Subcutaneous abdominal adipose tissue (tissue), 5 donors: ENCODE results near the gene KCNMA1.

Experiments
- H3K27ac ChIP-seq: one replicate; pipeline ENCODE4 v1.7.0; 2013; ENCODE audit warnings: low read depth, mild to moderate bottlenecking, inconsistent platforms, low read length, moderate library complexity
- H3K27me3 ChIP-seq, 5 donors: one replicate each; pipeline ENCODE4 v1.7.0; 2013; ENCODE audit warnings: low read length in 5 of 5, inconsistent platforms in 1 of 5; ENCODE audit not compliant: control insufficient read depth in 5 of 5, insufficient read depth in 4 of 5
- H3K36me3 ChIP-seq, 5 donors: one replicate each; pipeline ENCODE4 v1.7.0; 2013; ENCODE audit warnings: low read length in 5 of 5; ENCODE audit not compliant: control insufficient read depth in 5 of 5, insufficient read depth in 5 of 5
- H3K4me1 ChIP-seq, 5 donors: one replicate each; pipeline ENCODE4 v1.7.0; 2013; ENCODE audit warnings: low read length in 5 of 5, mild to moderate bottlenecking in 3 of 5, moderate library complexity in 1 of 5; ENCODE audit not compliant: control insufficient read depth in 5 of 5, insufficient read depth in 5 of 5
- H3K4me3 ChIP-seq, 5 donors: one replicate each; pipeline ENCODE4 v1.7.0; 2013; ENCODE audit warnings: low read length in 5 of 5, low read depth in 1 of 5
- H3K9ac ChIP-seq, 5 donors: one replicate each; pipeline ENCODE4 v1.7.0; 2013; ENCODE audit warnings: low read length in 5 of 5, mild to moderate bottlenecking in 4 of 5, moderate library complexity in 3 of 5
- H3K9me3 ChIP-seq, 5 donors: one replicate each; pipeline ENCODE4 v1.7.0; 2013; ENCODE audit warnings: low read length in 5 of 5; ENCODE audit not compliant: control insufficient read depth in 5 of 5
- donor health status: healthy.
- donor health status: healthy.
- donor health status: healthy.
- donor health status: healthy.
- donor health status: healthy.

Gene KCNMA1

DNA sequence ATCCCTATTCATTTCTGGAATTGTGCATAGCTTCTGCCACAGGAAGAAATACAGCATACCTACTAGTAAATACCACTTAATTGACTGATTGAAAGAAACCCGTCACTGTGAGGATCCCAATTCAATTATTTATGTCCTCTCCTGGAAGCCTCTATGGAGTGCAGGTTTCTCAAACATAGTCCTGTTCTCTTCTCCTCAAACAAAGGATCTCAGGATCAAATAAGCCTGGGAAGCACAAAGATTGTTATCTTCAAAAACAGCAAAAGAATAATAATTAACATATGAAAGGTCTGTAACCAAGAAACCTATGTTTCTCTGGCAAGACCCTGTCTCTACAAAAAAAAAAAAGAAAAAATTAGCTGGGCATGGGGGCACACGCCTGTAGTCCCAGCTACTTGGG lies 127.3 kb downstream of the KCNMA1 start:
- Histone ChIP-seq H3K27me3 (peaks cover 0 to 6% (median 0%) of the 10 kb centered on the region in 5 donors), H3K9me3 (no peaks in the 10 kb centered on the region), H3K36me3 (no peaks in the 10 kb centered on the region), H3K4me3 (no peak overlapping the region), H3K4me1 (peaks cover 0 to 3% (median 0%) of the 10 kb centered on the region in 5 donors), H3K27ac (no peak overlapping the region), H3K9ac (no peak overlapping the region)

DNA sequence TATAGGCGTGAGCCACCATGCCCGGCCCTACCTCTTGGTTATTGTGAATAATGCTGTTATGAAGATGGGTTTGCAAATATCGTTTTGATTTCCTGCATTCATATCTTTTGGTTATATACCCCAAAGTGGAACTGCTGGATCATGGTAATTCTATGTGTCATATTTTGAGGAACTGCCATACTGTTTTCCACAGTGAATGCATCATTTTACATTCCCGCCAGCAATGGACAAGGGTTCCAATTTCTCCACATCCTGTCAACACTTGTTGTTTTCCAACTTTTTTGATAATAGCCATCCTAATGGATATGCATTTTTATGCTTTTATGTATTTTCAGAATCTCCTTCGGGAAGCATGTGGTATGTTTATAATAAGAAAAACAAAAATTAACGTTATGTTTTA lies 128.2 kb downstream of the KCNMA1 start:
- peaks cover 0 to 3% (median 0%) of the 10 kb centered on the region in 5 donors for H3K4me1 ChIP-seq

DNA sequence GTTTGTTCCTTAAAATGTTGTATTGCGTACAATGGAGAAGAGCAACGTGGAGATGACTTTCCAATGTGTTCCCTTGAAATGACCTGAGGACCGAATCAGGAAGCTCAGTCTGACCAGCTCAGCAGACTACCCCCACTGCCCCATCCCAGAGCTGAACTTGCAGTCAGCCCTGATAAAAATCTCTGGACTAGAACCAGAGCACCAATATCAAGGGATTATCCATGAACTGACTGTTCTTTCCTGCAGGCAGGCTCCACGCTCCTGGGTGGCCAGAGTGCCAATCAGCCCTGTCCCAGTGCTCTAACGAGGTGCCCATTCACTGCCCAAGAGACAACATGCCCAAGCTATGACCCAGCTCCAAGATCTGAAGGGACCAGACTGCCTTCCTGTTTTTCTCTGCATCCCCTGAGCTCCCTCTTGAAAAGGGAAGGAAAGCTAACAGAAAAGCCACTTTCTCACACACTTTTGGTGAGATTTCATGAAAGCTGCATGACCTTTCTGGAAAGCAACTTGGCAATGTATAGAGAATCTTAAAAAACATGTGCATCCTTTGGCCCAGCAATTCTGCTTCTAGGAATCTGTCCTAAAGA lies 130.2 kb downstream of the KCNMA1 start:
- Histone ChIP-seq H3K4me3 (no peak overlapping the region), H3K9me3 (no peaks in the 10 kb centered on the region), H3K9ac (no peak overlapping the region), H3K36me3 (no peaks in the 10 kb centered on the region), H3K4me1 (peaks cover 0 to 3% (median 0%) of the 10 kb centered on the region in 5 donors), H3K27ac (no peak overlapping the region), H3K27me3 (peaks cover 0 to 6% (median 0%) of the 10 kb centered on the region in 5 donors)

More for the DNA sequence above, 128.2 kb downstream of the KCNMA1 start:
- H3K4me3 ChIP-seq, result no peak overlapping the region
- no peak overlapping the region for H3K27ac ChIP-seq
- no peak overlapping the region for H3K9ac ChIP-seq
- no peaks in the 10 kb centered on the region for H3K36me3 ChIP-seq
- peaks cover 0 to 6% (median 0%) of the 10 kb centered on the region in 5 donors for H3K27me3 ChIP-seq
- H3K9me3 ChIP-seq, result no peaks in the 10 kb centered on the region

DNA sequence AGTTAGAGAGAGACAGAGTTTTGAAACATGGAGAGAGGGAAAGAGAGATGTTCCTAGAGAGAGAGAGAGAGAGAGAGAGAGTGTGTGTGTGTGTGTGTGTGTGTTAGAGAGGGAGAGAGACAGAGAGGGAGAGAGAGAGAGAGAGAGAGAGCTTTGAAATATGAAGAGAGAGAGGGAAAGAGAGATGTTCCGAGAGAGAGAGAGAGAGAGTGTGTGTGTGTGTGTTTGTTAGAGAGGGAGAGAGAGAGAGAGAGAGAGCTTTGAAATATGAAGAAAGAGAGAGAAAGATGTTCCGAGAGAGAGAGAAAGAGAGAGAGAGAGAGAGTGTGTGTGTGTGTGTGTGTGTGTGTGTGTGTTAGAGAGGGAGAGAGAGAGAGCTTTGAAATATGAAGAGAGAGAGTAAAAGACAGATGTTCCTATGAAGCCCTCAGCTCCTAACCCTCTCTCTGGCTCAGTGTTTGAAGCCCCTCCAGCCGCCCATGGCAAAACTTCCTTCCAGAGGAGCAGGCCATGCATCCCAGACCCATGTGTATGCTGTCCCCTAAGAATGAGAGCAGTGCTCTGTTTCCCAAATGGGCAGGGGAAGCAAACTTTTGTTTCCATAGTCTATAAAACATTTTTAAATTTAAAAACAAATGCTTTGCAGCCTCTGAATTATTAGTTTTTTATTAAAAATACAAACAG lies 130.9 kb downstream of the KCNMA1 start:
- Histone ChIP-seq H3K27me3 (peaks cover 0 to 6% (median 1%) of the 10 kb centered on the region in 5 donors), H3K27ac (no peak overlapping the region), H3K9ac (no peak overlapping the region), H3K4me1 (peaks cover 0 to 3% (median 0%) of the 10 kb centered on the region in 5 donors), H3K9me3 (no peaks in the 10 kb centered on the region), H3K4me3 (no peak overlapping the region), H3K36me3 (no peaks in the 10 kb centered on the region)

DNA sequence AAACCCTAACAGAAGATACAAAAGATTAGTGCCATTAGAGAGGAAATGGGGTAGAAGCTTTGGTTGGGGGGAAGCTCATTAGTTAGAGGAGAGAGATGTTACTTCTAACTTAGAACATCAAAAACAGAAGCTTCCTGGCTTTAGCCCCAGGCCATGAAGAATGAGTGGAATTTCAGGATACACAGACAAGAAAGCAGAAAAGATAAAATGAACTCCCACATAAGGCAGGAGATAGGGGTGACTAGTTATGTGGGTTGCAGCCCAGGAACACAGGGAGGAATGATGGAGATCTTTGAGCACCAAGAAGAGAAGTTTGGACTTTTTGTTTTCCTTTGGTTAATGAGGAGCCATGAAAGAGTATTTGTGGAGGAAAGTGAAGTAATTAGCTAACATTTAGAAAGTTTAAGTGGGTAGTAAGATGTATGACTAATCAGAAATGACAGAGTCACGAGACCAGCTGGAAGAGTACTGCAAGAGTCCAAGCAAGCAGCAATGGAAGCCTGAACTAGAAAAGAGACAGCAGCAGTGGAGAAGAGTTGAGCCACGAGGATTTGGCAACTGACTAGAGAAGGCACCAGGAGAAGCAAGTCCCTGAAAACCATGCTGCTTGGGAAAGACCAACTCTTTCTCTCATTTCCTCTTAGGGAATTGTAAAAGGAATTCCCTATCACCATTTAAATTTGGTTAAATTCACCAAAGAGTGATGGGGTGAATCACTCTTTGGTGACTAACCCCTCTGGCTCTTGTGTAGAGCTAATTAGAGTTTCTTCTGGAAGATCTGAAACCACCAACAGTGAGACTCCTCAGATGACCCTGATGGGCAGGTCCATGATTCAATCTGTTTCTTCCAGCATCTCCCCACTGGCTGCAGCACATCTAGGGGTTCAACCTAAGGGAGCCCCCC lies 131.9 kb downstream of the KCNMA1 start:
- Histone ChIP-seq H3K9me3 (no peaks in the 10 kb centered on the region), H3K9ac (no peak overlapping the region), H3K36me3 (no peaks in the 10 kb centered on the region), H3K27ac (no peak overlapping the region), H3K4me1 (peaks cover 0 to 3% (median 0%) of the 10 kb centered on the region in 5 donors), H3K4me3 (no peak overlapping the region), H3K27me3 (peaks cover 2 to 7% (median 5%) of the 10 kb centered on the region in 5 donors)

DNA sequence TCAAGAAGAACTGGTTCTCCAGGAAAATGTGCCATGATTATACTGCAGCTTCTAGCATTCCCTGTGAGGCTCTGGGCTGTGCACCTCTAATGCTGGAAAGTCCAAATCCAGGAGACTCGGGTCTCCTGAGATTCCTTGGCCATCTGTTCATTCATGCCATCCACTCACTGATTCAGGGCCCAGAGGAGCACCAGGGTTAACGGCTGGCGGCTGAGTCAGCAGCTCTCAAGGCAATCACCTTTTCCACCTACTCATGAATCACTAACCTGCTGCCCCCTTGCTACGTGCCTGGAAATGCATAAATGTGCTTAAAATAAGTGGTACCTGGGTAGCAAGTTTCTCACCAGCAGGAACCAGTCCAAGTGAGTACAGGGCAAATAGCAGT lies 132.7 kb downstream of the KCNMA1 start:
- Histone ChIP-seq H3K27me3 (peaks cover 2 to 7% (median 4%) of the 10 kb centered on the region in 5 donors), H3K9ac (no peak overlapping the region), H3K9me3 (no peaks in the 10 kb centered on the region), H3K27ac (no peak overlapping the region), H3K4me3 (no peak overlapping the region), H3K36me3 (no peaks in the 10 kb centered on the region), H3K4me1 (peaks cover 0 to 3% (median 0%) of the 10 kb centered on the region in 5 donors)

DNA sequence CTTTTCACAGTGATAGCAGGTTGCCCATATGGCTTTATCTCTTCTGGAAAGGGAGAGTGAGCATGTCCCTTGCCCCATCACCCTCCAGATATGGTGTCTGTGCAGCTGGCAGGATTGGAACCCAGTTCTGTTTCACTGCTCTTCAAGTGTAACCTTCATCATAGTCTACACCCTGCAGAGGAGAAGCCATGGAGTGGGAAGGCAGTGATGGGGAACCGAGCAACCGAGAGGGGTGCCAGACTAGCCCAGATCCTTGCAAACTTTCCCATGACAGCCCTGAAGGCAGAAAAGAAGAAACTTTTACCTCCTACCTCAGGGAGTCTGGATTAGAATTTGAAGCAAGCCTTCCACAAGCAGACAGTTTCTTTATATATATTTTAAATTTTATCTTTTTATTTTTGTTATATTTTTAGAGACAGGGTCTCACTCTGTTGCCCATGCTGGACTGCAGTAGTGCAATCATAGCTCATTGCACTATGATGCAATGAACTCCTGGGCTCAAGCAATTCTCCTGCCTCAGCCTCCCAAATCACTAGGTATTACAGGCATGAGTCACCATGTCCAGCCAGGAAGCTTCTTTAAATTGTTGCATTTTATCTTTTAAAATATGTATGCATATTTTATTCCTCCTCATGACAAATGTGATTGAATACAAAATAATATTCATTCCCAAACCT lies 133.3 kb downstream of the KCNMA1 start:
- H3K36me3 ChIP-seq, result no peaks in the 10 kb centered on the region
- H3K27ac ChIP-seq, result no peak overlapping the region
- no peaks in the 10 kb centered on the region for H3K9me3 ChIP-seq
- H3K27me3 ChIP-seq, result peaks cover 0 to 7% (median 4%) of the 10 kb centered on the region in 5 donors
- no peak overlapping the region for H3K9ac ChIP-seq
- peaks cover 0 to 3% (median 0%) of the 10 kb centered on the region in 5 donors for H3K4me1 ChIP-seq
- H3K4me3 ChIP-seq, result no peak overlapping the region

DNA sequence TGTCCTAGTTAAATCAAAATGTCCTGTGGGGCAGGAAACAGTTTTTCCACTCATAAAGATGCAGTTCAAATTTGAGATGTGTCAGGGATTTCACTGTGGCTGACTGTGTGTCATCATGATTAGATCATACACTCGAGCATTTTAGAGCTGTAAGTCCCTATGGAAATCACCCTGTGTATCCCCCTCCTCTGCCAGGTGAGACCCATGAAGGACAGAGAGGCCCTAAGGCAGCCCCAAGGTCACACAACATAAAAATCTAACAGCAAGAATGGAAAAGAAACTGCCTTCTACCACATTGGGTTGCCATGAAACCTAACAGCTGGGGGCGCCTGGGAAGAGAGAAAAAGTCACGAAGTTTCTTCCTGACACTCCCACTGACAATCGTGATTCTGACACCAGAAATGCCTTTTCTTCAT lies 135.8 kb downstream of the KCNMA1 start:
- no peak overlapping the region for H3K27ac ChIP-seq
- H3K4me3 ChIP-seq, result no peak overlapping the region

DNA sequence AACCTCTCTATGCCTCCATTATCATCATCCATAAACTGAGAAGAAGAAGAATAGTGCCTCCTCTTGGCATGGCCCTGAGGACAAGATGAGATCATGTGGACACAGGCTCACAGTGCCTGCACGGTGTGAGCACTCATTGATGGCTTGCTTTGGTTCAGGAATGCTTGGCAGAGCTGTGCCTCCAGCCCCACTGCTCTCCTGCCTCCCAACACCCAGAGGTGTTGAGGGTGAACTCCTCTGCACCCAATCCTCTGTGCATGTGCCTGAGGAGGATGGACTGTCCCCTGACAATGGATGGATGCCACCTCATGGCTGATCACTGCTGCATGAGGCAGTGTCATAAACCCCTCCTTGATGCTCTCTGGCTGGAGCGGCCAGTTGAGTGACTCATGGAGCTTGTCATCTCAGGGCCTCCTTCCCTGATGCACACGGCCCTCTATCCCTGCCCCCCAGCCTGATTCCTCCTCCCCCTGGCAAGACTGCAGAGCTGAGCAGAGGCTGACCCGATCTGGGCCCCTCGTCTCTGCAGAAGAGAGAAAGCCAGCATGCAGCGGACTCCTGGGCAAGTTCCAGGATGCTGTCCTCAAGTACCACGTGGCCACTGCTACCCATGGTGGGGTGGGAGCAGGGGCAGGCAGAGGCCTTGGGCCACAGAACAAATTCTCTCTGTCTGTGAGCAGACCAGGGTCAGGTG lies 136.3 kb downstream of the KCNMA1 start:
- Histone ChIP-seq H3K9ac (no peak overlapping the region), H3K27ac (no peak overlapping the region), H3K4me3 (no peak overlapping the region), H3K27me3 (peaks cover 0 to 7% (median 4%) of the 10 kb centered on the region in 5 donors), H3K36me3 (no peaks in the 10 kb centered on the region), H3K9me3 (no peaks in the 10 kb centered on the region), H3K4me1 (peaks cover 0 to 6% (median 0%) of the 10 kb centered on the region in 5 donors)

More for the DNA sequence above, 135.8 kb downstream of the KCNMA1 start:
- no peaks in the 10 kb centered on the region for H3K9me3 ChIP-seq
- no peak overlapping the region for H3K9ac ChIP-seq
- H3K36me3 ChIP-seq, result no peaks in the 10 kb centered on the region
- peaks cover 0 to 6% (median 0%) of the 10 kb centered on the region in 5 donors for H3K4me1 ChIP-seq
- H3K27me3 ChIP-seq, result peaks cover 0 to 7% (median 4%) of the 10 kb centered on the region in 5 donors
